CD4-positive, alpha-beta T cell treated with Interferon gamma for 1 hour (primary cell): ENCODE data around the gene CBLB.
"Not testable (repeated sequence)": the region's sequence is repeated elsewhere in the genome, so short reads cannot be mapped to it uniquely, and the experiment has no call there.

Source experiments
- DNase-seq: peaks from one replicate; pipeline ENCODE4 v3.0.0-alpha.2; 2020

The CBLB gene

DNA sequence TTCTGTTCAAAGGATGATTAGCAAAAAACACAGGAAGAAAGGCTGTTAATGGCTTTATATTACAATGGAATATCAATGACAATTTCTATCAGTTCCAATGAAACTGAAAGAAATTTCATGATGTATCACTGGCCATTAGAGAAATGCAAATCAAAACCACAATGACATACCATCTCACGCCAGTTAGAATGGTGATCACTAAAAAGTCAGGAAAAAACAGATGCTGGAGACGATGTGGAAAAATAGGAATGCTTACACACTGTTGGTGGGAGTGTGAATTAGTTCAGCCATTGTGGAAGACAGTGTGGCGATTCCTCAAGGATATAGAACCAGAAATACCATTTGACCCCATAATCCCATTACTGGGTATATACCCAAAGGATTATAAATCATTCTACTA lies 53.5 kb downstream of the CBLB start:
- not testable (repeated sequence) for DNase-seq

DNA sequence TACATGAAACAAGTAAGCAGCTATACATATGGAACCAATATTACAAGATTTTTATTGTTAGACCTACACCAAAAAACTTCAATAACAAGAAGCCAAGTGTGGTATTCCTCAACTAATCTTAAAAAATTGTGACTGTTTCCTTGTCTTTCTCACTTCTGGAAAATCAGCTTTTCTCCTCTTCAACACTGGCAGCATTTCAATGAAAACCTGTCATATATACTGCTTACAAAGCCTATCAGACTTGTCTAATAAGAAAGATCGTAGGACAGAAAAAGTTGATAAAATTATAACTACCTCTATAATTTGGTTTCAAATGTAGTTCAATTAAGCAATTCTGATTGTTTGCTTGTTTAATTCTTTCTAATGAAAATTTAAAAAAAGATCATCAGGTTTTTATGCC lies 55.1 kb downstream of the CBLB start:
- no peak for DNase-seq

DNA sequence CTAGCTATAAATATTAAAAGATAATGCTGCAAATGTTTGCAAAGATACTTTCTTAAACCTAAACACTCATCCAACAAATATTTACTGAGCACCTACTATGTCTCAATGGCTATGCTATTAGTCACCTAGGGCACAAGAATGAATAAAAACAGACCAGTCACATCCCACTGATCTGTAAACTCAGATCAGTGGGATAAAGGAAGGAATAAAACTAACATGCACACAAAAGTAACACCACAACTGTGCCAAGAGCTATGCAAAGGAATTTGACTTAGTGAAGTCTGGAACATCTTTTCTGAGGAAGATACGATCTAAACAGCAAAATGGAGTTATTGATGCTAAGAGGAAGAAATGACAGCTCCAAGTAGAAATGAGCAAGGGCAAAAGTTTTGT lies 56.6 kb downstream of the CBLB start:
- no peak for DNase-seq

DNA sequence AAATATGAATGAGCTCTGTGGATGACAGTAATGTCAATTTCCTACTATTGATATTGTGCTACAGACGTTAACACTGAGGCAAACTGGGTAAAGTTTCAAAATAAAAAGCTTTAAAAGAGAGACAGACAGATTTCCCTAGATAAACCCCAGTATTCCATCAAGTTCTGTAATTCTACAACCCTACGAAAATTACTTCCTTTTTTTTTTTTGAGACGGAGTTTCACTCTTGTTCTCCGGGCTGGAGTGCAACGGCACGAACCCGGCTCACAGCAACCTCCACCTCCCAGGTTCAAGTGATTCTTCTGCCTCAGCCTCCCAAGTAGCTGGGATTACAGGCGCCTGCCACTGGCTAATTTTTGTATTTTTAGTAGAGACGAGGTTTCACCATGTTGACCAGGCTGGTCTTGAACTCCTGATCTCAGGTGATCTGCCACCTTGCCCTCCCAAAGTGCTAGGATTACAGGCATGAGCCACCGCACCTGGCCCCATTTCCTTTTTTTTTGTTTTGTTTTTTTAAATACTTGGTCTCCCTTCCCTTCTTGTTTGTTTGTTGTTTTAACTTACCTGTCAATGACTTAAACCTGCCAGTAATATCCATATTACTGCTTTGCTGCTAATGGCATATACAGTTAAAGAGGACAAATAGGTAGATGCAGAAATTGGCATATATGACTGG lies 57.2 kb downstream of the CBLB start:
- no peak for DNase-seq

DNA sequence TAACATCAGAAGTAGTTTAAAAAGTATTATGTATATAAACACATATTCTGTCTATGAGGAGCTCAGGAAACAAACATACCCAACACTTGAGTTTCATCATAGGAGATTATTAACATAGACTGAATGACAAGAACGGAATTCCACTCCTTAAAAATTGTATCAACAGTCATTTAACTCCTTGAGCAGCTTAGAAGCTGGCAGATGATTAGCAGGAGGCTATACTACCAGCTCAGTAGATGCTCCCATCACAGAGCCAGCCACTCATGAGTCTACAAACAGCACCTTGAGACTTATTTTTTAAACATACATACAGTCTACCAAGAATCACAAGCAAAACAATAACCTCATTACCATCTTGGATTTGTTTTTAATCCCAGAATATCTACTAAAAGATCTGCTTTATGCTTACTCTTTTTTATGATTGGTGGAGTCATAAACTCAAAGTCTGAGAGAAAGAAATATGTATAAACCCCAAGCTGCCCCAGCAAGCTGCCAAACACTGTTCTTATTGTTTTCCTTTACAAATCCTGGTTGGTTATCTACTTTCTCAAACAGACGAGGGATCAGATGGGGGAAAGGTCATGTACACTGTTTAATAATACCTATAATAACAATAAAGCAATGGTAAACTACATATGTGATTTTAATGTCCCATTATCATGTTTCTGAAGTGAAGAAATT lies 59.5 kb downstream of the CBLB start:
- DNase-seq, result no peak

DNA sequence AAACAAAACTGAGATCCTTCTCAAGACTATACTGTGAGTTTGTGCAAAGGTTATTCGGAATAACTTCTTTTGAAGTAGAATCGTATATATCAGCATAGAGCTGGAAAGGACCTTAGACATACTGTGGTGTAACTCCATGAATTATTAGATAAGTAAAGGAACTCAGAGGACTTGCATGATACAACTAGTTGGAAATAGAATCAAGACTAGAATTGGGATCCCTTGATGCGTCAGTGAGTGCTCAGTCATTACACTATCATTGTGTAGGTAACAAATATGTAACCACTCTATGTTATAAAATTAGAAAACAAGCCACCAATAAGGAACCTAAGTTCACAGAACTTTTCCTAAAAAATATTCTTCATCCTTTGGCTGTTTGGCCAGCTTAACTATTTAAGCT lies 61.1 kb downstream of the CBLB start:
- no peak for DNase-seq

DNA sequence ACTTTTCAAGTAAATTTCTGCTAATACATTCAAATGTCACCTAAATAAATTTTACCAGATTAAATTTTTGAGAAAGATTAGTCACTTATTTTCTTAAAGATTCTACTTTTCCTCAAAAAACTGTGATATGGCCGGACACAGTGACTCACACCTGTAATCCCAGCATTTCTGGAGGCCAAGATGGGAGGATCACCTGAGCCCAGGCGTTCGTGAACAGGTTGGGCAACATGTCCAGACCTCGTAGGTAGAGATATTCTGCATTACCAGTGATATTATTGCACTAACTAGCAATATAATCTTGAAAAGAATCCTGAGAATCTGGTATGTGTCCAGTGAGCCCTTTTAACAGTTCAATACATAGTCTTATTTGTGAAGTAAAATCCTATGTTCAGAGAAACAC lies 61.7 kb downstream of the CBLB start:
- DNase-seq, result no peak

DNA sequence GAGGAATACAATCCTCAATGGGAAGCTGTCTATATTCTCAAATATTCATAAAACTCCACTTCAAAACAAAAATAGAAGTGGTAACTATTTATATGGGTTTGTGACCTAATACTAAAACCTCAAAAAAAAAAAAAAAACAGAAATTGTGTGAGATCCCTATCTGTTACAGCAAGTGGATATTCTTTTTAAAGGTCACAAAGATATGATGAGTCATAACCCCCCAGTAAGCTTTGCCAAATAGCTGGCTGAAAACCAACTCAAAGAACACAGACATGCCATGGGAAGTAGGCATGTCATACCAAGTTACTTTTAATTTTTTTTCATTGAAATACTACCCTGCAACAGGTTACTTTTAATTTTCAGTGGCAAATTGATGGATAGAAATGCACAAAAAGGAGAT lies 62.5 kb downstream of the CBLB start:
- no peak for DNase-seq

DNA sequence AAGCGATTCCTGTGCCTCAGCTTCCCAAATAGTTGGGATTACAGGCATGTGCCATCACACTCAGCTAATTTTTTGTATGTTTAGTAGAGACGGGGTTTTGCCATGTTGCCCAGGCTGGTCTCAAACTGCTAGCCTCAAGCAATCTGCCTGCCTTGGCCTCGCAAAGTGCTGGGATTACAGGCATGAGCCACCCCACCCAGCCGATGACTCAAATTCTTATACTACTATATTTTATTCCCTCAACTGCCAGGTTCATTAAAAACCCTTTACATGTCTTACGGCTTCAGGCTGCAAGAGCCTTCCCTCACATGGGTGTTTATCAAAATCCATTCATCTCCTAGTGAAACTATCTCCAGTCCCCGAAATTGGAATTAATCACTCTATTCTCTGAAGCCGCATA lies 63.4 kb downstream of the CBLB start:
- no peak for DNase-seq

DNA sequence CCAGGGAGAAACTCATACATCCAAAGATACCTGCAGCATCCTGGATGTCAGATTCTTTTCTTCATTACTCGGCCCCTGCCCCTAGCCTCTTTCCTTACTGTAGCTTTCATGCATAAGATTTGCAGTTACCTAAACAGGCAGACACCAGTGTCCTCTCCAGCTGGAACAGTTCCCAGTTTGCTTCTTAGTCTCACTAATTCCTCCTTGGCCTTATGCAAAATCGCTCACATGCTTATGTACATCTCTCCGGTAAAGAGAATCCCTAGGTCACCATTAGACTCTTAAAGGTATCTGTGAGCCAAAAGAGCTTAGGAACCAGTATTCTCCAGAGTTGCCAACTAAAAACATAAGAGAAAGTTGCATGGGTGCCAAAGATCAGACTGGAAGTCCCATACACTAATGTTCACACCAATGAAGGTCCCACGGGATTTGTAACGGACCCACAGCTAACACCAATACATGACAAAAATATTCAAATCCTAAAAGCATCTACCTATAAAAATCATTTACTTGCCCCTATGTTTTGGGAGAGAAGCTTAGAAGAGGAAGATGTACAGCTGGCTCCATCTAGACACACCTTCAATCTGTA lies 66.6 kb downstream of the CBLB start:
- no peak for DNase-seq

DNA sequence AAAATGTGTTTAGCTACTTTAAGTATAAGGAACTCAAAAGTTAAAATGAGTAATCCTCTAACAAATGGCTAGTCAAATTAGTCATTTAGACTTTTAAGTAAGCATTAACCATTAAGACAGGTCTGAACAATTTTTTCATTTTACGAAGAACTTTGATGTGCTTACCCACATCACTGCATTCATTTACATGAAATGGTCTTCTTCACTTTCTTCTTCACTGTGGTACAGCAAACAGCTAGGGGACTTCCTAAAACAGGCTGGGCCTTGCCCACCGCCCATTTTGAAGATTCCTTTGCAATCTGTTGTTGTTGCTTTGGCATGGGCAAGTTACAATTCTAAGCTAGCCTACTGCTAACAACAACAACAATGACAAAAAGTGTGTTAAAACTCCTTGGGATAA lies 67.4 kb downstream of the CBLB start:
- peak; percentile 14 for DNase-seq

DNA sequence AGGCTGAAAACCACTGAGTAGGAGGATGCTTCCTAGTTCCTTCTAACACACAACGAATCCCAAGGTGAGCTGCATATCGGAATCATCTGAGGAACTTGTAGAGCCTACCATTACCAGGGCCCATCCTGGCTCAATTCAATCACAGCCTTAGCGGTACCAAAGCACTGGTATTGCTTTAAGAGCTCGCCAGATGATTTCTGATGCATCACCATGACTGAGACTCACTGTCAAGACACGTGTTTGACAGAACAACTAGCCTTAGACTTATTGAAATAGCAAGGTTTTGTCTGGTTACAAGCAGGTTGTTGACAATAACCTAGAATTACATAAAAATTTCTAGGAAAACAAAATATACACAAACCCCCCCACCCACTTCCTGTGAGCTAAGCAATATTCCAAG lies 68.5 kb downstream of the CBLB start:
- no peak for DNase-seq

DNA sequence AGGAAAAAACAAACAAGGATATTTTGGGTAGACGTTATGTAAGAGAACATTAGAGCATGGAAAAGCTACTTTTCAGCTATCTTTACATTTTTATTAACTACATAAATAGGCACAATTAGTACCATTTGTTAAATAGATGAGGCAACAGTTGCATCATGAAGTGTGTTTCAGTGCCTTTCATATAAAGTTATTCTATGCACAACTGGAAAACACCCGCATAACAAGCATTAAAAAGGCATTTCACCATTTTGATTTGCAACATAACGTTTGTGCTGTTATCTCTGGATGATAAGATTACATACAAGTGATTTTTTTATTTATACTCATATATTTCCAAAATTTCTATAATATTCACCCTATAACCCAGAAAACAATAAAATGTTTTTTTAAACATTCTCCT lies 69.5 kb downstream of the CBLB start:
- DNase-seq, result no peak

DNA sequence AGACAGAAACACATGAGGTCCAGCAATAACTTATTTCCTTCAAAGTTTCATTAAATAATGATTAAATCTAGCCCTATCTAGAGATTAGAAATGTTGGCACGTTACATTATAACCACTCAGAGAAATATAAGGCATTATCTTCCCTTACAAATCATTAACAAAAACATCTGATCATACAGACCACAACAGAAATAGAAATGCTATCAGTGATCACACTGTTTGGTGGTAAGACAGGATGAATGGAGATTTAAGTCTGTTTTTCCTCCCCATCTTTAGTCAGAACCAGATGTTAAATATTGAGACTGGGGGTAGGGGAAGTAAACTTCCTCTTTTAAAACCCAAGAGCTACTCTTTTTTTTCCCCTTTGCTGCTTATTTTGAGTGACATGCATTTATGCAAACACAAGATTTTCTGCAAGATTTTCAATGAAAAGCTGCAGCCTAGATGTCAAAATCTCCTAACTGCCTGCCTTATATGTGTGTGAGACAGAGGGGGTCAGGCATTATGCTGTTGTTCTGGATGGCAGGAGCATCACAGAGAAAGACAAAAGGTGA lies 70.4 kb downstream of the CBLB start:
- no peak for DNase-seq

DNA sequence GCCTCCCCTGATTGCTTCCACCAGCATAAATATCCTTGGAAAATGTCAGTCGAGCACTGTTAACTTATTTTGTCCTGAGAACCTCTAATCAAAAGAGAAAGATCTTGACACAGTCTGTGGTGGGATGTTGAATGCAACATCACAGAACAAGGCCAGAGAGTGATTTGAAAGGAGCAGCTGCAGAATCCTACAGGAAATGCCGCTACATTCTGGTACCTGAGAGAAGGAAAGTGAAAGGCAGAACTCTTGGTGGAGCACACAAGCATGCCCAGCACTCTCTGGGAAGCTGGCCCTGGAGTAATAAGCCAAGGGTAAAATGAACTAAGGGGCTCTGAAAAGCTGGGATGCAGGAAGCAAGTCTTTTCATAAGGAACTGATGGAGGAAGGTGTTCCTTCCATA lies 75.8 kb downstream of the CBLB start:
- no peak for DNase-seq

DNA sequence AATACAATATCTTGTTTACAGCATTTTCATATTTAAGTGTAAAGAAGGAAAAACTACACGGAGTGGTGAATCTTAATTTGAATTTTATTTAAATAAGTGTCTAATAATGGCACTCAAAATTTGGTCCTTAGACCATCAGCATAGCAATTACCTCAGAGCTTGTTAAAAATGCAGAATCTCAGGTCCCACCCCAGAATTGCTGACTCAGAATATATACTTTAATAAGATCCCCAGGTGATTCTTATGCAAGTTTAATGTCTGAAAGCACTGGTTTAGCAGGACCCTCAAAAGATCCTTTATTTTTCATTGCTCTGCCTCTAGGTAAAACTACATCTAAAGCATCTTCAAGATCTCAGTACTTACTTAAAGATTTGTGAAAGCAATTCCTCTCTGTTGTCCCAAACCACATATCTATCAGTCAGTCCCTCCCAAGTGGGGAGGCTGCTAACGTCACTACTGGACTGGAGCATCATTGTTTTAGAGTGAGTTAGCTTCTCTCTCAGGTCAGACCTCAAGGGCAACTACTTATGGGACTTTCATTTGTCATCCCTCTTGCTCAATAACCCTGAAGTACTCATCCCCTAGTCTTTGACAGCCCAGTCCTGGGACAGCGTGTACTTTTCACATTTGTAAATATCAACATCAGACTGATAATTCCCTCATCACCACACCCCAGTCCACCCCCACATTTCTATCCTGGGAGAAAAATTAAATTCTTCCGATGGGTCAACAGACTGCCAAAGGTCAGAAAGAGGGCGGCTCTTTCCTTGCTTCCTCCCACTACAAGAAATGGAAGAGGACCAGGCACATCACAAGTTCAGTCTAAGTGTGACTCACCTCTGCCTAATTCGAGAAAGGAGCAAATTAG lies 76.7 kb downstream of the CBLB start:
- DNase-seq, result no peak

DNA sequence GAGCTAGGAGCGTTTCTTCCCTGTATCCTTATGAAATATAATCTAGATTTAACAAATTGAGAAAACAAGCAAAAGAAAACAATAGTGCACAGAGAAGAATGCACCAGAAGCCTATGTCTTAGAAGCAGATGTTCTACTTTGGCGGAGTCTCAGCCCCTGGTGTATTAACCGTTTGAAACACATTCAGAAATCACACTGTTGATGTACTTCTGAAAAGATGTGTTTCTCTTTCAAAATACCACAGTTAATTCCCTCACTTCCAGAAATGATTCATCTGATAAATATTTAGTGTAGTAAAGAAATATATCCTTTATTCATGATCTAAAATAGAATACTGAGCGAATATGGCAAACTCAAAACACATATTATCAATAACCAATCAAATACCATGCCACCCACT lies 77.7 kb downstream of the CBLB start:
- no peak for DNase-seq

DNA sequence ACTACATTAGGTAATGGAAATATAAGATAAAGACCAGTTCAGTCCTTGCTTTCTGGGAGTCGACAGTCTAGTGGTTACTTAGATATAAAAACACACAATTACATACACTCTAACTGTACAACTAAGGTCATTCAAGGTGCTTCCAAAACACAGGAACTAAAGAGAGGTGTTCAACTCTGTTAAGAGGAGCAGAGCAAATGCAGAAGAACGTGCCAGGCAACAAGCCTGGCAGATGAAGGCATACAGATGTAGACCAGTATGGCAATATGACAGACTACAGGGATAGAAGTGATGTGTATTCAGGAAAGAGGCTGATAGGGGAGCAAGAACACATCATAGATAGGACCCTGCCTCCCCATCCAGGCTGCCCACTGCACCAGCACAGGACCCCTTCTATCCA lies 78.3 kb downstream of the CBLB start:
- no peak for DNase-seq

DNA sequence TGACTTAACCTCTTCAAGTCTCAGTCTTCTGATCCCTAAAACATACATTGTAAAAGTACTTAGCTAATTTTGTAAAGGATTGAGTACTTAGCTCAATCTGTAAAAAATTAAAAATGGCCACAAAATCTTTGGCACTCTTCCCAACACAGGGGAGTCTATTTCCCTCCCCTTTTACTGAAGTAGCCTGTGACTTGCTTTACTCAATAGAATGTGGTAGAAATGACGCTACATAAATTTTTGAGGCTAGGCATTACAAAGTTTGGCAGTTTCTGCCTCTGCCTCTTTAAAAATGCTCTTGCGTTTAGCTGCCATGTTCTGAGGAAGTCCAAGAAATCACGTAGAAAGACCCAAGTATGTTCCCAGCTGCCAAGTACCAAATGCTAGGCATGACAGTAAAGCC lies 80.2 kb downstream of the CBLB start:
- DNase-seq, result no peak

DNA sequence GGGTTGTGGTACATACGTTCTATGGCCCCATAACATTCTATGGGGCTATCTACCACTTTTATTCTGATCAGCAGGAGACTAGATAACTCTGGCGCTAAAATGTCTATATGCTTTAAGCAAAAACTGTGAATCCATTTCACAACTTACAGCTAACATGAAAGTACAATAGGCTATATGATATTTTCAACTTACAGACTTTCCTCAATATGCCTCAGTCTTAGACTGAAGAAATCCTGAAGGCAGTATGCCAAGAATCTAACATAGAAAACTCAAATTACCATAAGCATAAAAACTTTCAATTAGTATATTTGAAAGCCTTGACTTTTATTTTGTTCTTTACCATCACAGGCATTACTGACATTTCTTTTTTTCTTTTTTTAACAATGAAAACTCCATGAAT lies 81.4 kb downstream of the CBLB start:
- no peak for DNase-seq

DNA sequence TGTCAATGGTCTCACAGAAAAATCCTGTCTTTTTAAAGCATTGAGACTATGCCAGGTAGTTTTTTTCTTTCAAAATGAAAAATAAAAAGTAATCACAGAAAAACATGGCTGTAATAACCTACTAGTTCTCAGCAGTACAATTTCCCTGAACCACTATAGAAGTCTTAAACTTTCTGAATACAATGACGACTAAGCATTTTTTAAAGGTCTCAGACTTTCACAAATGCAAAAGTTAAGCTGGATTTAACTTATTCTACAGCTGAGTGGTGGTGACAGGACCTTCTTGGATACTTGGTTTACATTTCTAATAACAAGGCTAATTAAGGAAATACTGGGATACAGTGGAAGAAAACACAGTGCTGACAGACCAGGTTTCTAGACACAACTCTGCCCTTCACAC lies 81.8 kb downstream of the CBLB start:
- DNase-seq, result no peak

DNA sequence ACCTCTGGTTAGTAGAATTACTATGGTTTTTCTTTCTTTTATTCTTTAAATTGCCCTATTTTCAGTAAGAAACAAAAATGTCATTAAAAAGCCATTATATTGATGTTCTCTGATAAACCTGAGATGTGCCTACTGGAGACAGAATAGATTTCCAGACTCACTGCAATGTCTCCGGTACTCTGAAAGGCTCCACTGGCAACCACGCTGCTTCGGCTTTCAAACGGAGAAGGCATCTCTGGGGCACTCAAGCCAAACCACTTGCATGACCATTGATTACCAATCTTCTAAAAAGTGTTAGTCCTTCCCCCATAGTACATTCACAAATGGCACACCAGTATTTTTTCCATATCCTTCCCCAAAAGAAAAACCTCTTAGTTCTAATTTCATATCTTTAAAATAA lies 82.6 kb downstream of the CBLB start:
- DNase-seq, result no peak

DNA sequence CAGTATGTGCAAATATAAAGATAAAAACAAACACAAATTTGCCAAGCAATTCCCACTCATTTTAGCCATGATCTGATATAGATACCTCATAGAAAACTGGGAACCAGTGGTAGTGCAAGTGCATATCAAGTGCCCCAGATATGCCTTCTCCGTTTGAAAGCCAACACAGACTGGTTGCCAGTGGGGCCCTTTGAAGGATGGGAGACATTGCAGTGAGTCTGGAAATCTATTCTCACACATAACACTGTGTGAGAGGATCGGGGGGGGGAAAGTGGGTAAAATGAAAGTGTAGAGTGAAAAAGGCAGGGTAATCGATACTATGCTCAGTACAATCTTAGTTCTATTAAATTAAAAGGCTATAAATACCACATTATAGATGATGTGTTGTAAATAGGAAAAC lies 83.0 kb downstream of the CBLB start:
- no peak for DNase-seq

DNA sequence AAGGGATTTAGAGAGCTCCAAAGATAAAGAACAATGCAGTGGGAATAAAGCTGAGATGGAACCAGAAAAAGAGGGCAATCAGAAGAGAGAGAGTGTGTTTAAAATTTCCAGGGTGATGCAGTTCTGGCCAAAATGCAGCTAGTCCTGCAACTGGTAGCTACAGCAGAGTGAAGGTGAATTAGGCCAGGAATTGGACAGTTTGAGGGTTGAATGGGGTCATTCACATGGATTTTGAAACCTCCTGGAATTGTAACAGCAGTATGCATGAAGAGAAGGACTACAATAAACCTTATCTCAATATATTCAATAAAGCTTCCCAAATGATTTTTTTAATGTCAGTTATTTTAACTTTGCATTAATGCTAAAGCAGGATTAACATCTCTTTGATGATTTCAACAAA lies 85.2 kb downstream of the CBLB start:
- no peak for DNase-seq
